ENCODE measurements around the gene TNS3.

DNA sequence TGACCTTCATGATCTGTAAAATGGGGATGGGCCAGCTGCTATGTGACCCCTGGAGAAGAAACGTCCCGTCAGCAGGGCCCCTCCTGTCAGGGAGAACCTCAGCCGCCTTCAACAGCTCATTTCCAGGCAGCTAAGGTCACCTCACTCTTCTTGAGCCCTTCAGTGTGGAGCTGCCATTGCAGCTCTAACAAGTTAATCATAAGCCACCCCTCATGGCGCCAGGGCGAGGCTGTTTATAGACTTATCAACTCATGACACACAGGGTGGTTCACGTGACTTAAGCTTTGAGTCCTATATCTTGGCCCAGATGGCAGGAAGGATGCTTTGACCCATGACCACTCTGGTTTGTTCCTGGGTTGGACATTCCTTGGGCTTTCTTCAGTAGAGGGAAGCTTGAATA lies 315.1 kb downstream of the TNS3 start:
- TF ChIP-seq, protein P1, sequence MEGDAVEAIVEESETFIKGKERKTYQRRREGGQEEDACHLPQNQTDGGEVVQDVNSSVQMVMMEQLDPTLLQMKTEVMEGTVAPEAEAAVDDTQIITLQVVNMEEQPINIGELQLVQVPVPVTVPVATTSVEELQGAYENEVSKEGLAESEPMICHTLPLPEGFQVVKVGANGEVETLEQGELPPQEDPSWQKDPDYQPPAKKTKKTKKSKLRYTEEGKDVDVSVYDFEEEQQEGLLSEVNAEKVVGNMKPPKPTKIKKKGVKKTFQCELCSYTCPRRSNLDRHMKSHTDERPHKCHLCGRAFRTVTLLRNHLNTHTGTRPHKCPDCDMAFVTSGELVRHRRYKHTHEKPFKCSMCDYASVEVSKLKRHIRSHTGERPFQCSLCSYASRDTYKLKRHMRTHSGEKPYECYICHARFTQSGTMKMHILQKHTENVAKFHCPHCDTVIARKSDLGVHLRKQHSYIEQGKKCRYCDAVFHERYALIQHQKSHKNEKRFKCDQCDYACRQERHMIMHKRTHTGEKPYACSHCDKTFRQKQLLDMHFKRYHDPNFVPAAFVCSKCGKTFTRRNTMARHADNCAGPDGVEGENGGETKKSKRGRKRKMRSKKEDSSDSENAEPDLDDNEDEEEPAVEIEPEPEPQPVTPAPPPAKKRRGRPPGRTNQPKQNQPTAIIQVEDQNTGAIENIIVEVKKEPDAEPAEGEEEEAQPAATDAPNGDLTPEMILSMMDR (IDR thresholded peaks at IDR 0.05; ENCODE audit: low read depth, low read length, poor library complexity, severe bottlenecking), result no peak
- no peak for TF ChIP-seq EZH2phosphoT487 (IDR thresholded peaks at IDR 0.05; ENCODE audit: borderline replicate concordance, low read length)

Measured in DOHH2 (cell line).